ENCODE measurements around the gene SLU7.
A peak's percentile ranks its signal among the peaks of the same experiment; 100 is the strongest.

The SLU7 gene

DNA sequence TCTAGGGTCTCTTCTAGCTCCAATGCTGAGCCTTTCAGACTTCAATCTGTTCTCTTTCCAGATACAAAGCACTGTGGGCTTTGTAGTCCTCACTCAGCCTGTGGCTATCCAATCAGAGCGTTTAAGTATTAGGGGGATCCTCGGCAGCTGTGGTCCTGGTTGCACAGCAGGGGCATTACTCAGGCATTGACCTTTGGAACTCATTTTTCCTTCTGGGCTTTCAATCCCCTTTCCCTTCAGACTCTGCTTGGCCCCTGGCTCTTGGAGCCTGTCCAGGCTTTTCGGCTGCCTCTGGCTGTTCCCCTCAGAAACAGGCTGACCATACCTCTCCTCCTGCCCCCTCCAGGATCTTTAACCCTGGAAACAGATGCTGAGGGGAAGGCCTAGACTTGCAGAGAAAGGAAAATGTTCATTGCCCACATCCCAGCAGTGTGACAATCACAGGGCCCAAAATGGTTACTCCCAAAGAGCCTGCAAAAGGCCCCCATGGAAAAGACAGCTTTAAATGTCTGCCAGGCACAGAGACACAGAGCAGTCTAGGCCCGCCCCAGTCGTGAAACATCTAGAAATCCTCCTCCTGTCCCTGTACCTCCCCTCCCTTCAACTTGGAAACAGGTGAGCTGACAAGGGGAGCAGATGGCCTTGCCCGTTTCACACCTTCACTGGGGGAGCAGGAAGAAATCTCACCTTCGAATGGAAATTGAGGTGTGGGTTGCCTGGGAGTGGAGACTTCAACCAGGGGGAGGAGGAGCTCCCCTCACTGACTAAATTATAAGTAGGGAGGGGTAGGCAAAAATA, 62.1 kb downstream of the SLU7 start:
- no peak for DNase-seq (ENCODE audit: low read depth)
- TF ChIP-seq CTCF (IDR thresholded peaks at IDR 0.05; ENCODE audit: insufficient read depth, low read depth, low read length, missing control alignments), result no peak
- H3K4me3 ChIP-seq (ENCODE audit: low read length), result no peak overlapping the region

- H3K4me3 ChIP-seq (ENCODE audit: low read length), result no peak overlapping the region
- DNase-seq (ENCODE audit: low read depth), result no peak
- TF ChIP-seq CTCF (IDR thresholded peaks at IDR 0.05; ENCODE audit: insufficient read depth, low read depth, low read length, missing control alignments), result no peak
Measured at GRCh38 chr5:160354666-160355065, 64.2 kb downstream of the SLU7 start.

- DNase-seq (ENCODE audit: low read depth), result no peak
- TF ChIP-seq CTCF (IDR thresholded peaks at IDR 0.05; ENCODE audit: insufficient read depth, low read depth, low read length, missing control alignments), result no peak
- no peak overlapping the region for H3K4me3 ChIP-seq (ENCODE audit: low read length)
Measured at GRCh38 chr5:160353379-160353778, 65.5 kb downstream of the SLU7 start.

- DNase-seq (ENCODE audit: low read depth), result peak; percentile 16
- H3K4me3 ChIP-seq (ENCODE audit: low read length), result no peak overlapping the region
- no peak for TF ChIP-seq CTCF (IDR thresholded peaks at IDR 0.05; ENCODE audit: insufficient read depth, low read depth, low read length, missing control alignments)
Measured at GRCh38 chr5:160352308-160352707, 66.6 kb downstream of the SLU7 start.

Data from epithelial cell of esophagus (primary cell).